CD14-positive monocyte (primary cell): Measurements from ENCODE around the gene IL20. TPM values are rescaled to one million over a fixed set of nuclear protein-coding genes. Genes with fewer than 3 reads are reported as not detected.
"Not testable (repeated sequence)": the region's sequence is repeated elsewhere in the genome, so short reads cannot be mapped to it uniquely, and the experiment has no call there.

ENCODE experiments used
- DNase-seq, 3 donors: peaks; one replicate each; pipeline ENCODE4 v3.0.0-alpha.2; 2011 to 2022
- H2AFZ ChIP-seq: 2 replicates; pipeline ENCODE4 v1.6.0; 2012; ENCODE audit warnings: mild to moderate bottlenecking, low read depth, low read length, inconsistent platforms; ENCODE audit not compliant: insufficient read depth, poor library complexity, severe bottlenecking
- H3K27ac ChIP-seq, 2 donors: 1 replicate in 1 of 2; 2 replicates in 1 of 2; pipeline ENCODE4 v1.5.1; 2012 to 2013; ENCODE audit warnings: low read length in 2 of 2, control low read depth in 1 of 2, inconsistent platforms in 1 of 2, low read depth in 1 of 2, mild to moderate bottlenecking in 1 of 2
- H3K27me3 ChIP-seq, 2 donors: one replicate each; pipeline versions ENCODE4 v1.6.0 to v1.6.1; 2011 to 2013; ENCODE audit warnings: low read length in 2 of 2; ENCODE audit not compliant: control insufficient read depth in 2 of 2, insufficient read depth in 2 of 2
- H3K36me3 ChIP-seq, 2 donors: replicated peaks in 1 of 2; 1 replicate in 1 of 2; 2 replicates in 1 of 2; pipeline versions ENCODE4 v1.5.1 to v1.6.1; 2012 to 2013; ENCODE audit warnings: low read length in 2 of 2, control low read depth in 1 of 2, inconsistent platforms in 1 of 2, mild to moderate bottlenecking in 1 of 2; ENCODE audit not compliant: insufficient read depth in 2 of 2, control insufficient read depth in 1 of 2
- H3K4me1 ChIP-seq, 2 donors: 1 replicate in 1 of 2; 2 replicates in 1 of 2; pipeline versions ENCODE4 v1.5.1 to v1.6.1; 2012 to 2013; ENCODE audit warnings: low read length in 2 of 2, control low read depth in 1 of 2, inconsistent platforms in 1 of 2, mild to moderate bottlenecking in 1 of 2, moderate library complexity in 1 of 2; ENCODE audit not compliant: insufficient read depth in 2 of 2, control insufficient read depth in 1 of 2
- H3K4me2 ChIP-seq: replicated peaks from 2 replicates; pipeline ENCODE3; 2012; ENCODE audit warnings: low read length, moderate library complexity, mild to moderate bottlenecking; ENCODE audit not compliant: poor library complexity, severe bottlenecking; ENCODE audit errors: extremely low read depth
- H3K4me3 ChIP-seq, 3 experiments: fragments of 200-600 bp in 1 of 3; sonication (generic) in 1 of 3; replicated peaks in 1 of 3; 1 replicate in 2 of 3; 2 replicates in 1 of 3; pipeline ENCODE4 v1.5.1; 2011 to 2013; ENCODE audit warnings: low read length in 3 of 3, mild to moderate bottlenecking in 3 of 3, control low read depth in 2 of 3, low read depth in 2 of 3, inconsistent platforms in 1 of 3, moderate library complexity in 1 of 3
- H3K79me2 ChIP-seq: 2 replicates; pipeline ENCODE4 v1.6.0; 2012; ENCODE audit warnings: mild to moderate bottlenecking, control low read depth, inconsistent platforms, low read length, moderate library complexity; ENCODE audit not compliant: insufficient read depth
- H3K9ac ChIP-seq: 2 replicates; pipeline ENCODE4 v1.6.0; 2017; ENCODE audit warnings: low read length, mild to moderate bottlenecking; ENCODE audit not compliant: insufficient read depth, poor library complexity, severe bottlenecking
- H3K9me3 ChIP-seq, 2 donors: replicated peaks in 1 of 2; 1 replicate in 1 of 2; 2 replicates in 1 of 2; pipeline versions ENCODE4 v1.5.1 to v1.6.1; 2012 to 2013; ENCODE audit warnings: low read length in 2 of 2, control low read depth in 1 of 2; ENCODE audit not compliant: control insufficient read depth in 1 of 2, insufficient read depth in 1 of 2
- H4K20me1 ChIP-seq: 2 replicates; pipeline ENCODE4 v1.6.0; 2012; ENCODE audit warnings: mild to moderate bottlenecking, low read length, control low read depth, moderate library complexity; ENCODE audit not compliant: insufficient read depth
- H3K27ac Mint-ChIP-seq, 7 donors: one replicate each; pipeline ENCODE4 v1.8.0; 2020; ENCODE audit warnings: mild to moderate bottlenecking in 7 of 7, mixed read lengths in 7 of 7, moderate library complexity in 6 of 7, inconsistent platforms in 2 of 7
- H3K27me3 Mint-ChIP-seq, 3 donors: one replicate each; pipeline ENCODE4 v1.8.0; 2021 to 2022; ENCODE audit warnings: low read depth in 3 of 3, mild to moderate bottlenecking in 3 of 3, mixed read lengths in 3 of 3, moderate library complexity in 3 of 3, inconsistent platforms in 1 of 3
- H3K36me3 Mint-ChIP-seq, 2 donors: one replicate each; pipeline ENCODE4 v1.8.0; 2020; ENCODE audit warnings: mixed read lengths in 2 of 2, inconsistent platforms in 1 of 2, mild to moderate bottlenecking in 1 of 2
- H3K4me1 Mint-ChIP-seq: one replicate; pipeline ENCODE4 v1.8.0; 2020; ENCODE audit warnings: mild to moderate bottlenecking, mixed read lengths
- H3K4me3 Mint-ChIP-seq, 2 donors: one replicate each; pipeline ENCODE4 v1.8.0; 2020; ENCODE audit warnings: mild to moderate bottlenecking in 2 of 2, mixed read lengths in 2 of 2, moderate library complexity in 1 of 2
- H3K9me3 Mint-ChIP-seq, 7 donors: one replicate each; pipeline ENCODE4 v1.8.0; 2020 to 2022; ENCODE audit warnings: mixed read lengths in 7 of 7, mild to moderate bottlenecking in 6 of 7, moderate library complexity in 6 of 7, inconsistent platforms in 2 of 7
- CTCF ChIP-seq: fragments of 200-600 bp; IDR thresholded peaks from one replicate; pipeline ENCODE4 v1.8.0; 2022; ENCODE audit warnings: antibody characterized with exemption, mild to moderate bottlenecking
- WGBS: methylation state at CpG from one replicate; pipeline ENCODE4 v1.1.5; 2013; ENCODE audit warnings: missing lambda C conversion rate; ENCODE audit not compliant: insufficient coverage; 5-methylcytosine and 5-hydroxymethylcytosine counted together
- intact Hi-C, 2 donors: fragments of 100-400 bp; cut with micrococcal nuclease; formaldehyde crosslinking; loops; one replicate each; pipeline versions ENCODE4 v1.15.0 to v1.15.1; 2023
- polyA plus RNA-seq, 3 donors: library from polyadenylated mRNA; depleted of rRNA in 1 of 3; unstranded in 2 of 3; stranded (reverse) in 1 of 3; fragments of 300-500 nt in 2 of 3; fragments of >200 nt in 1 of 3; fragmentation: Illumina TruSeq in 2 of 3; gene quantifications; 1 replicate in 2 of 3; 2 replicates in 1 of 3; pipeline ENCODE4 v1.2.3, GENCODE V29; 2012 to 2021

The IL20 gene
- polyA plus RNA-seq, 3 donors = not detected

GRCh38 chr1:206853696-206854095 is 11.7 kb upstream of the IL20 start:
- H3K9ac ChIP-seq, H3K27me3 ChIP-seq, DNase-seq, H3K4me2 ChIP-seq, H3K36me3 Mint-ChIP-seq, H3K9me3 ChIP-seq, H3K9me3 Mint-ChIP-seq, H4K20me1 ChIP-seq, H2AFZ ChIP-seq, H3K27me3 Mint-ChIP-seq, intact Hi-C loops, H3K27ac ChIP-seq, H3K4me3 Mint-ChIP-seq, H3K79me2 ChIP-seq, H3K4me1 ChIP-seq, H3K36me3 ChIP-seq, H3K27ac Mint-ChIP-seq, H3K4me3 ChIP-seq: not testable (repeated sequence)
- peaks cover 12% of the 10 kb centered on the region for H3K4me1 Mint-ChIP-seq

DNA sequence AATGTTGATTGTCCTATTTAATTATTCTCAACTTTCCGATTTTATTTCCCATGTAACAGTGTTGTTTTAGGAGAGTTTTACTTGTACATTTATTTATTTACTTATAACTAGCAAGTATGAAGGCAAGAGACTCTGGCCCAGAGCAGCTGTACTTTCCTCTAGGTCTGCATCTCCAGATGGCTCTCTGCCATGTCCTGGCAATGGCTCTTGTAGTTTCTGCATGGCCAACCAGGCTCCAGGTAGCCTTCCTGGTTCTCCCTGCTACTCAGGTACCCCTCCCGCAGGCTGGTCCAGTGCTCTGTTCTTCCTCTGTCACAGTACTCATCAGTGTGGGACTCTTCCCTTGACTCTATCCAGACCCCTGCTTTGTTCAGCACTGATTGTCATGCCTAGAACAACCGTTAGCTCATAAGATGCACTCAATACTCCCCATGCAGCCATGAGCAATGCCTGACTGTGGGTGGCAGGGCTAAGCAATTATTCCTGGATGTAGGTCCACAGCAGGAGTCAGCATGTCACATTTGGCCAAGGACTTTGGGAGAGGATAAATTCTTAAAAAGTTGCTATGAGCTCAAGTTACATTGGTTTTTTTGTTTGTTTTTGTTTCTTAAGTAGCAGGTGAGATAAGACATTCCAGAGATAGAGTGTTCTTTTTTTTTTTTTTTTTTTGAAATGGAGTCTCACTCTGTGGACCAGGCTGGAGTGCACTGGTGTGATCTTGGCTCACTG is 10.9 kb upstream of the IL20 start:
- Histone ChIP-seq H3K9ac (no peak overlapping the region), H2AFZ (no peak overlapping the region), H3K4me2 (no peak overlapping the region), H3K9me3 (no peaks in the 10 kb centered on the region), H3K27ac (no peak overlapping the region), H3K36me3 (no peaks in the 10 kb centered on the region), H3K79me2 (no peaks in the 10 kb centered on the region), H3K4me3 (no peak overlapping the region), H4K20me1 (no peaks in the 10 kb centered on the region), H3K4me1 (peaks cover 12% of the 10 kb centered on the region in 2 donors), H3K27me3 (no peaks in the 10 kb centered on the region)
- peaks cover 4 to 5% (median 4%) of the 10 kb centered on the region in 3 donors for H3K27me3 Mint-ChIP-seq
- WGBS = 91% methylated on average over 1 of the region's 3 CpGs
- no peak overlapping the region for H3K27ac Mint-ChIP-seq
- no peak overlapping the region for H3K4me3 Mint-ChIP-seq
- peaks cover 21% of the 10 kb centered on the region for H3K4me1 Mint-ChIP-seq
- DNase-seq = no peak
- no peaks in the 10 kb centered on the region for H3K36me3 Mint-ChIP-seq
- intact Hi-C loops = no loop called here
- H3K9me3 Mint-ChIP-seq = peaks cover 0 to 8% (median 0%) of the 10 kb centered on the region in 7 donors
- TF ChIP-seq CTCF = no peak
